Heart right ventricle (tissue), 16 donors: ENCODE measurements around the gene DNER. TPM values are rescaled to one million over a fixed set of nuclear protein-coding genes. Genes with fewer than 3 reads are reported as not detected.

Source experiments
- ATAC-seq, 8 donors: fragments of 200-7000 bp; cut with Tn5 transposase; one replicate each; pipeline ENCODE4 v1.9.1; 2020; ENCODE audit warnings: mild to moderate bottlenecking in 8 of 8, moderate library complexity in 8 of 8, moderate number of reproducible peaks in 1 of 8
- DNase-seq, 2 donors: peaks; one replicate each; pipeline ENCODE4 v3.0.0-alpha.2; 2020
- H3K27ac ChIP-seq, 10 donors: fragments of 200-600 bp; sonication (generic) in 2 of 10; one replicate each; pipeline versions ENCODE4 v1.5.0 to v1.8.0; 2020 to 2022; ENCODE audit warnings: mild to moderate bottlenecking in 3 of 10
- H3K27me3 ChIP-seq, 7 donors: fragments of 200-600 bp; one replicate each; pipeline ENCODE4 v1.8.0; 2021 to 2022; ENCODE audit warnings: mild to moderate bottlenecking in 2 of 7
- H3K36me3 ChIP-seq, 9 donors: fragments of 200-600 bp; sonication (generic) in 1 of 9; one replicate each; pipeline versions ENCODE4 v1.5.0 to v1.8.0; 2020 to 2022; ENCODE audit warnings: mild to moderate bottlenecking in 2 of 9
- H3K4me1 ChIP-seq, 9 donors: fragments of 200-600 bp; sonication (generic) in 1 of 9; one replicate each; pipeline versions ENCODE4 v1.5.0 to v1.8.0; 2020 to 2022; ENCODE audit warnings: mild to moderate bottlenecking in 4 of 9
- H3K4me3 ChIP-seq, 10 donors: fragments of 200-600 bp; sonication (generic) in 2 of 10; one replicate each; pipeline versions ENCODE4 v1.5.0 to v1.8.0; 2020 to 2022; ENCODE audit warnings: mild to moderate bottlenecking in 7 of 10, moderate library complexity in 2 of 10
- H3K9me3 ChIP-seq, 11 donors: fragments of 200-600 bp in 10 of 11; sonication (generic) in 2 of 11; one replicate each; pipeline versions ENCODE4 v1.5.0 to v1.8.0; 2013 to 2022; ENCODE audit warnings: mild to moderate bottlenecking in 2 of 11, control low read depth in 1 of 11, moderate library complexity in 1 of 11
- CTCF ChIP-seq, 9 donors: fragments of 200-600 bp; sonication (generic) in 2 of 9; IDR thresholded peaks; one replicate each; pipeline versions ENCODE4 v1.5.0 to v1.8.0; 2021 to 2022; ENCODE audit warnings: antibody characterized with exemption in 9 of 9, mild to moderate bottlenecking in 5 of 9, moderate library complexity in 1 of 9
- WGBS, 2 donors: extraction: QIAGEN DNeasy Blood & Tissue Kit; methylation state at CpG; one replicate each; pipeline ENCODE4 v1.1.7; 2013; ENCODE audit warnings: inconsistent platforms in 1 of 2; 5-methylcytosine and 5-hydroxymethylcytosine counted together
- intact Hi-C, 10 donors: fragments of 100-400 bp; cut with DNase I; formaldehyde crosslinking; loops; one replicate each; pipeline versions ENCODE4 v1.11.1 to v1.14.2; 2022
- polyA plus RNA-seq, 2 donors: library from polyadenylated mRNA; stranded (reverse); fragments of 200-250 nt; gene quantifications; one replicate each; pipeline ENCODE4 v1.2.3, GENCODE V29; 2013
- total RNA-seq, 10 donors: library from RNA; stranded (reverse); fragmentation: NEBNext Ultra II Directional in 3 of 10; extraction: Animal tissue kit (Norgen Biotek cat#: 25700) in 3 of 10; gene quantifications; one replicate each; pipeline versions ENCODE4 v1.2.1 to v1.2.4, GENCODE V29; 2021 to 2023
- donor health status: Arrhythmogenic right ventricular cardiomyopathy.
- donor health status: ischemic (EF 13 %, LVEDD 7.1; RV severe dilation, severe dysfunction).
- donor health status: healthy with polysubstance abuse.
- donor health status: DM: no; HTN: yes; CAD: no.
- donor health status: DM: no; HTN: no; CAD: no.
- donor health status: ischemic (EF 25% LVEDD 6.9; RV normal size, moderate dysfunction).
- donor health status: ischemic (EF 25% LVEDD 5.7; RV mildly dilated, moderate dysfunction).
- donor health status: healthy.
- donor health status: DM: yes; HTN: yes; CAD: no.
- donor health status: Ischemic cardiomyopathy.
- donor health status: ischemic (EF 35%, LVEDD 5.7; RV mildly dilated, moderate dysfunction).
- donor health status: nonischemic (EF 11% LVEDD 7.7; RV severe dilation, severe dysfunction).
- donor health status: DM: yes; HTN: yes; CAD: no.
- donor health status: PGD.
- donor health status: ischemic (EF 29% LVEDD 5.4; RV normal size, mild dysfunction).
- donor health status: nonischemic (EF 23%, LVEDD 6.1; RV moderate dilation, normal function).

The DNER gene
- total and polyA plus RNA-seq, 12 donors, result 0.13 to 1.8 (median 0.69) TPM; not detected in 2

DNA sequence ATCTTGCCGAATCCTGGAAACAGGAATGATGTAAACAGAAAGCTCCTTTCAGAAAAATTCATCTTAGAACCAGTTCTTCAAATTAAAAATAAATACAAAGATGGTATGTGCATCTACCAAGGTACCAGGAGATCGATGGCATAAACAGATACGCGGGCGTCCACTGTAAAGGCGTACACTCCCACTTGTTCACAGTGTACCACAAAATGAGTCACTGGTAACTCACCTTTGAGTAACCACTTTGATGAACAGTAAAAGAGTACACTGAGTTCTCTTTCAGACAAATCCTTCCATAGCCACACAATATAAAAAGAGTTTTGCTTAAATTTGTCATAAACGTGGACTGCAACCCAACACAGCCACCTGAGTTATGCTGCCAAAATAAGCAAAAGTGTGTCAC, 128.3 kb downstream of the DNER start:
- H3K27me3 ChIP-seq, result peaks cover 0 to 25% (median 0%) of the 10 kb centered on the region in 7 donors
- peaks cover 0 to 8% (median 0%) of the 10 kb centered on the region in 9 donors for H3K4me1 ChIP-seq
- DNase-seq (no peak), ATAC-seq (no peak)
- no peak overlapping the region for H3K27ac ChIP-seq
- no peak overlapping the region for H3K4me3 ChIP-seq
- no peaks in the 10 kb centered on the region for H3K9me3 ChIP-seq
- WGBS, 2 donors, result 87 to 88% methylated on average over 7 of the region's 7 CpGs
- no peak for TF ChIP-seq CTCF (IDR thresholded peaks at IDR 0.05)
- H3K36me3 ChIP-seq, result no peaks in the 10 kb centered on the region
- intact Hi-C loops, result loop anchor here (2.0 to 10.0 kb wide), 12 partner anchors 139 to 901 kb away; partner anchors contain the start of gene PID1 (in 2 of the 10)

DNA sequence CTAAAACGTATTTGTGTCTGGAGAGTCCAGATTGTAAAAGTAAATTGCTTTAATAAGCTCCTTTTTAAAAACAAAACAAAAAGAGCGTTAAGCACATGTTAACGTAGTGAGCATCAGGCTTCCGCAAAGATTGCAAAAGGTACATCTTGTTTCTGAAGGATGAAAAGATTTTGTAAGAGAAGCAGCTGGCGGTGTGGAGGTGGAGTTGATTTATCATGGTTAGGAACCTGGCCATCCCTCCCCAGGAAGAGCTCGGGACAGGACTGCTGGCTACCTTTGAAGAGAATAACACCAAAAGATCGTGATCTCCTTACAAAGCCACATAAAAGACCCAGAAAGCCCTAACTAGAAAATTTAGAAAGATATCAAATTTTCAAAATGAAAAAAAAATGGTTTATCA, 132.2 kb downstream of the DNER start:
- no peak overlapping the region for H3K4me3 ChIP-seq
- peaks cover 0 to 25% (median 0%) of the 10 kb centered on the region in 7 donors for H3K27me3 ChIP-seq
- no peaks in the 10 kb centered on the region for H3K9me3 ChIP-seq
- ATAC-seq (no peak), DNase-seq (no peak)
- TF ChIP-seq CTCF (IDR thresholded peaks at IDR 0.05), result no peak
- intact Hi-C loops, result loop anchor here in 8 of 10 donors (10.0 kb wide), 5 partner anchors 237 to 897 kb away; partner anchors contain the start of gene PID1 (in 2 of the 8)
- H3K4me1 ChIP-seq, result peaks cover 0 to 7% (median 0%) of the 10 kb centered on the region in 9 donors
- H3K36me3 ChIP-seq, result no peaks in the 10 kb centered on the region
- WGBS, 2 donors, result 84 to 90% methylated on average over 7 of the region's 7 CpGs
- H3K27ac ChIP-seq, result no peak overlapping the region

GRCh38 chr2:229578052-229578846, 136.1 kb downstream of the DNER start:
- TF ChIP-seq CTCF (IDR thresholded peaks at IDR 0.05), result no peak
- Histone ChIP-seq H3K27ac (no peak overlapping the region), H3K4me1 (peaks cover 0 to 3% (median 0%) of the 10 kb centered on the region in 9 donors), H3K36me3 (no peaks in the 10 kb centered on the region), H3K4me3 (no peak overlapping the region), H3K27me3 (peaks cover 0 to 23% (median 9%) of the 10 kb centered on the region in 7 donors), H3K9me3 (no peaks in the 10 kb centered on the region)
- 24 to 30% methylated on average over 8 of the region's 8 CpGs for WGBS, 2 donors
- no peak for DNase-seq
- intact Hi-C loops, result no loop called here
- ATAC-seq, result no peak

DNA sequence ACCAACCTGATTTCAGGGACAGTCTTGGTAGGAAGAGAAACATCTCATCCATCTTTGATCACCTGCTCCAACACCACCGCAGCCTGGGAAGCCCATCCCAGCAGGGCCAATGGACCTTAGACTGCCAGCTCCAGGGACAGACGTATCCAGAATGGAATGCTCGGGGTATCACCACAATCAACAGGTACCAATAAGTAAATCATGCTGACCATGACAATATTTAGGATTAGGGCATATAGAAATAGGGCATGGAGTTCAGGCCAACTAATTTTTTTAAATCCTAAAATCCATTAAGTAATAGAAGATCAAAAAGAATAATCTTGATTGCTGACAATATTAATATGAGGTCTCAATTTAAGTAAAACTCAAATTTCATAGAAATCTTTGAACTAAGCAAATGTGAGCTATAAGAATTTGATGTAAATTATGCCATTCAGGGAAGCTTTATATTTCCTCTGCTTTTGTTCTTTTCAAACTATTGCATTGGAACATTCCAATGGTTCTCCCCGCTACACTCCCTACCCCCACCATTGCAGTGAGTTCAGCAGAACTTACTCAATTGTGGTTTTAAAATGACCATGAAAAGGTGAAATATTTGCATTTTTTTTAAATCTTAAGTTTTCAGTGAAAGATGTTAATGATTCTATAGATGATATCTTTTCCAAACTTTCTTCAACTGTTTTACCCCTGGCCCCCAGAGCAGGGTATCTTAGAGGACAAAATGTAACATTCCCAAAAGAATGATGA, 138.6 kb downstream of the DNER start:
- H3K4me1 ChIP-seq, result peaks cover 0 to 8% (median 0%) of the 10 kb centered on the region in 9 donors
- H3K4me3 ChIP-seq, result no peak overlapping the region
- ATAC-seq (no peak), DNase-seq (no peak)
- intact Hi-C loops, result loop anchor here in 1 of 10 donors (2.0 kb wide), 1 partner anchor 23 kb away; no protein-coding TSS in a partner anchor
- no peak overlapping the region for H3K27ac ChIP-seq
- no peaks in the 10 kb centered on the region for H3K9me3 ChIP-seq
- peaks cover 0 to 12% (median 7%) of the 10 kb centered on the region in 7 donors for H3K27me3 ChIP-seq
- no peaks in the 10 kb centered on the region for H3K36me3 ChIP-seq
- no peak for TF ChIP-seq CTCF (IDR thresholded peaks at IDR 0.05)
- WGBS, 2 donors, result 78 to 93% methylated on average over 4 of the region's 4 CpGs
